HEK293 (cell line): ENCODE results near the gene VGLL3.

Experiments
- CTCF ChIA-PET: fragments of 350-600 bp; formaldehyde crosslinking; extraction: SDS; loops from one replicate; lab custom pipeline; 2021; ENCODE audit warnings: antibody characterized with exemption; lab: Yijun Ruan, JAX
- POLR2A ChIA-PET: fragments of 300-600 bp; formaldehyde crosslinking; extraction: SDS; loops from one replicate; lab custom pipeline; 2020; ENCODE audit warnings: antibody characterized with exemption, inconsistent platforms; lab: Yijun Ruan, JAX
- H3K27ac ChIP-seq: fragments of 200-500 bp; sonication (Bioruptor generic); 2 replicates; pipeline ENCODE4 v1.5.1; 2014; ENCODE audit warnings: low read depth, low read length, control low read depth, inconsistent platforms; ENCODE audit errors: extremely low read depth
- H3K36me3 ChIP-seq, 2 experiments: fragments of 200-500 bp in 1 of 2; sonication (Bioruptor generic) in 1 of 2; 1 replicate in 1 of 2; 2 replicates in 1 of 2; pipeline ENCODE4 v1.5.1; 2014 to 2017; ENCODE audit warnings: inconsistent platforms in 2 of 2, low read length in 2 of 2; ENCODE audit not compliant: control insufficient read depth in 2 of 2, insufficient read depth in 1 of 2
- H3K4me1 ChIP-seq: fragments of 200-500 bp; sonication (Bioruptor generic); 2 replicates; pipeline ENCODE4 v1.5.1; 2014; ENCODE audit warnings: mild to moderate bottlenecking, low read length, inconsistent platforms; ENCODE audit not compliant: control insufficient read depth, insufficient read depth
- H3K4me3 ChIP-seq: 2 replicates; pipeline ENCODE4 v1.5.1; 2011; ENCODE audit warnings: low read depth, mild to moderate bottlenecking, control low read depth, low read length, moderate library complexity
- H3K9me3 ChIP-seq: fragments of 200-500 bp; sonication (Bioruptor generic); 2 replicates; pipeline ENCODE4 v1.5.1; 2014; ENCODE audit warnings: low read depth, low read length, inconsistent platforms; ENCODE audit not compliant: control insufficient read depth, insufficient read depth
- BCL6B ChIP-seq: fragments of 450-650 bp; formaldehyde crosslinking; IDR thresholded peaks from 2 replicates; pipeline ENCODE4 v1.5.1; 2017; ENCODE audit warnings: missing biosample characterization, missing genetic modification characterization
- CTCF ChIP-seq: fragments of 450-650 bp; formaldehyde crosslinking; IDR thresholded peaks from 2 replicates; pipeline ENCODE4 v1.5.1; 2016; ENCODE audit warnings: missing biosample characterization, missing genetic modification characterization
- GFI1B ChIP-seq: fragments of 450-650 bp; formaldehyde crosslinking; IDR thresholded peaks from 2 replicates; pipeline ENCODE4 v1.5.1; 2016; ENCODE audit warnings: missing biosample characterization, missing genetic modification characterization
- GLI4 ChIP-seq: fragments of 450-650 bp; formaldehyde crosslinking; IDR thresholded peaks from 2 replicates; pipeline ENCODE4 v1.5.1; 2016; ENCODE audit warnings: missing biosample characterization, missing genetic modification characterization
- RBAK ChIP-seq: fragments of 450-650 bp; formaldehyde crosslinking; IDR thresholded peaks from 2 replicates; pipeline ENCODE4 v1.5.1; 2016; ENCODE audit warnings: missing biosample characterization, missing genetic modification characterization
- REST ChIP-seq: fragments of 450-650 bp; formaldehyde crosslinking; IDR thresholded peaks from 2 replicates; pipeline ENCODE4 v1.5.1; 2016; ENCODE audit warnings: missing biosample characterization, missing genetic modification characterization
- SP7 ChIP-seq: fragments of 450-650 bp; formaldehyde crosslinking; IDR thresholded peaks from 2 replicates; pipeline ENCODE4 v1.5.1; 2016; ENCODE audit warnings: missing biosample characterization, missing genetic modification characterization
- ZNF138 ChIP-seq: fragments of 450-650 bp; formaldehyde crosslinking; IDR thresholded peaks from 2 replicates; pipeline ENCODE4 v1.5.1; 2016; ENCODE audit warnings: missing biosample characterization, missing genetic modification characterization, borderline replicate concordance
- ZNF146 ChIP-seq: fragments of 450-650 bp; formaldehyde crosslinking; IDR thresholded peaks from 2 replicates; pipeline ENCODE4 v1.5.1; 2016; ENCODE audit warnings: missing biosample characterization, missing genetic modification characterization
- ZNF184 ChIP-seq: fragments of 450-650 bp; IDR thresholded peaks from 2 replicates; pipeline ENCODE4 v1.5.1; 2018; ENCODE audit warnings: missing biosample characterization, mild to moderate bottlenecking, missing genetic modification characterization
- ZNF239 ChIP-seq: fragments of 450-650 bp; formaldehyde crosslinking; IDR thresholded peaks from 2 replicates; pipeline ENCODE4 v1.5.1; 2016; ENCODE audit warnings: missing biosample characterization, missing genetic modification characterization
- ZNF530 ChIP-seq: fragments of 450-650 bp; formaldehyde crosslinking; IDR thresholded peaks from 2 replicates; pipeline ENCODE4 v1.5.1; 2016; ENCODE audit warnings: low read depth, missing biosample characterization, missing genetic modification characterization
- ZNF558 ChIP-seq: fragments of 450-650 bp; formaldehyde crosslinking; IDR thresholded peaks from 2 replicates; pipeline ENCODE4 v1.5.1; 2016; ENCODE audit warnings: missing biosample characterization, missing genetic modification characterization
- ZNF670 ChIP-seq: fragments of 450-650 bp; formaldehyde crosslinking; IDR thresholded peaks from 2 replicates; pipeline ENCODE4 v1.5.1; 2016; ENCODE audit warnings: missing biosample characterization, missing genetic modification characterization, low read depth
- ZNF76 ChIP-seq: fragments of 450-650 bp; formaldehyde crosslinking; IDR thresholded peaks from 2 replicates; pipeline ENCODE4; 2016; ENCODE audit warnings: low read depth, missing biosample characterization, missing genetic modification characterization, borderline replicate concordance
- ZNF837 ChIP-seq: fragments of 450-650 bp; formaldehyde crosslinking; IDR thresholded peaks from 2 replicates; pipeline ENCODE4 v1.5.1; 2016; ENCODE audit warnings: missing biosample characterization, missing genetic modification characterization
- TF ChIP-seq, protein P1 (sequence below): fragments of 450-650 bp; formaldehyde crosslinking; conservative IDR thresholded peaks from 2 replicates; pipeline ENCODE4 v1.5.1; 2016; ENCODE audit warnings: low read depth, missing biosample characterization, missing genetic modification characterization

The VGLL3 gene

DNA sequence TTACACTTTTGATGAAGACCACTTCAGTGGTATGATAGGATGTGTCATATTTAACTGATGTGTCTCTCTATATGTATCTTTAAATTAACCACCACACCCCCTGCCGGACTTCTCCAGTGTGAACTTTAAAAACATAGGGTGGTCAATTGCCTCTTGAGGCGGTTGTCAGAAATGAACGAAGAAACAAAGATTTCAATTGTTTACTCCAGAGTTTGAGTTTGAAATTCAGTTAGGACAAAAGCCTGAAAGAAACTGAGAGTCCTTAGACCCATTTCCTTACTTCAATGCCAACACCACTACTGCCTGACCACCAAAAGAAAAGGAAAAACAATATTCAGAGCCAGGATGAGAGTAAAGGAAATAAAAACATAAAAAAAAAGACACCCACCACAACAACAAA lies 40.2 kb downstream of the VGLL3 start (continued):
- TF ChIP-seq ZNF138 (tag by site-specific recombination) (no peak), RBAK (tag by site-specific recombination) (no peak), ZNF146 (no peak), BCL6B (tag by site-specific recombination) (no peak)

GRCh38 chr3:86949850-86950249 lies 41.1 kb downstream of the VGLL3 start:
- Histone ChIP-seq H3K4me3 (no peak overlapping the region), H3K9me3 (no peaks in the 10 kb centered on the region), H3K36me3 (no peaks in the 10 kb centered on the region), H3K27ac (no peak overlapping the region)
- POLR2A ChIA-PET, result no interaction called here
- CTCF ChIA-PET, result no interaction called here
- TF ChIP-seq ZNF670 (tag by site-specific recombination) (no peak), ZNF138 (tag by site-specific recombination) (no peak), REST (no peak), CTCF (tag by site-specific recombination) (no peak), GLI4 (no peak), ZNF239 (tag by site-specific recombination) (no peak), SP7 (tag by site-specific recombination) (no peak), GFI1B (no peak), ZNF76 (tag by site-specific recombination) (no peak), ZNF184 (tag by site-specific recombination) (no peak), ZNF558 (no peak), ZNF837 (tag by site-specific recombination) (no peak), ZNF530 (tag by site-specific recombination) (no peak)
- TF ChIP-seq, protein P1, sequence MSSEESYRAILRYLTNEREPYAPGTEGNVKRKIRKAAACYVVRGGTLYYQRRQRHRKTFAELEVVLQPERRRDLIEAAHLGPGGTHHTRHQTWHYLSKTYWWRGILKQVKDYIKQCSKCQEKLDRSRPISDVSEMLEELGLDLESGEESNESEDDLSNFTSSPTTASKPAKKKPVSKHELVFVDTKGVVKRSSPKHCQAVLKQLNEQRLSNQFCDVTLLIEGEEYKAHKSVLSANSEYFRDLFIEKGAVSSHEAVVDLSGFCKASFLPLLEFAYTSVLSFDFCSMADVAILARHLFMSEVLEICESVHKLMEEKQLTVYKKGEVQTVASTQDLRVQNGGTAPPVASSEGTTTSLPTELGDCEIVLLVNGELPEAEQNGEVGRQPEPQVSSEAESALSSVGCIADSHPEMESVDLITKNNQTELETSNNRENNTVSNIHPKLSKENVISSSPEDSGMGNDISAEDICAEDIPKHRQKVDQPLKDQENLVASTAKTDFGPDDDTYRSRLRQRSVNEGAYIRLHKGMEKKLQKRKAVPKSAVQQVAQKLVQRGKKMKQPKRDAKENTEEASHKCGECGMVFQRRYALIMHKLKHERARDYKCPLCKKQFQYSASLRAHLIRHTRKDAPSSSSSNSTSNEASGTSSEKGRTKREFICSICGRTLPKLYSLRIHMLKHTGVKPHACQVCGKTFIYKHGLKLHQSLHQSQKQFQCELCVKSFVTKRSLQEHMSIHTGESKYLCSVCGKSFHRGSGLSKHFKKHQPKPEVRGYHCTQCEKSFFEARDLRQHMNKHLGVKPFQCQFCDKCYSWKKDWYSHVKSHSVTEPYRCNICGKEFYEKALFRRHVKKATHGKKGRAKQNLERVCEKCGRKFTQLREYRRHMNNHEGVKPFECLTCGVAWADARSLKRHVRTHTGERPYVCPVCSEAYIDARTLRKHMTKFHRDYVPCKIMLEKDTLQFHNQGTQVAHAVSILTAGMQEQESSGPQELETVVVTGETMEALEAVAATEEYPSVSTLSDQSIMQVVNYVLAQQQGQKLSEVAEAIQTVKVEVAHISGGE (tag by site-specific recombination), result no peak
- TF ChIP-seq, all 188 proteins: peak for 0
- H3K4me1 ChIP-seq, result no peaks in the 10 kb centered on the region
